WTC11 (cell line): Measurements from ENCODE around the gene FGFR2. TPM values are rescaled to one million over a fixed set of nuclear protein-coding genes. Genes with fewer than 3 reads are reported as not detected.
A peak's percentile ranks its signal among the peaks of the same experiment; 100 is the strongest.

ENCODE experiments used
- ATAC-seq: fragments of 200-7000 bp; cut with Tn5 transposase; 2 replicates; pipeline ENCODE4 v1.10.0; 2021; ENCODE audit warnings: mild to moderate bottlenecking, moderate library complexity
- CTCF ChIA-PET: fragments of 300-600 bp; sonication (Branson Sonifier 250); formaldehyde crosslinking; loops from one replicate; lab custom pipeline; 2021; ENCODE audit warnings: antibody characterized with exemption; lab: Charles Lee
- POLR2A ChIA-PET: fragments of 350-600 bp; sonication (Branson Sonifier 250); formaldehyde crosslinking; loops from one replicate; lab custom pipeline; 2021; ENCODE audit warnings: antibody characterized with exemption; lab: Charles Lee
- DNase-seq: peaks from one replicate; pipeline ENCODE4 v3.0.0; 2021; ENCODE audit warnings: low spot score
- H3K27ac Mint-ChIP-seq: 2 replicates; pipeline ENCODE4 v1.8.0; 2021; ENCODE audit warnings: mixed read lengths
- H3K27me3 Mint-ChIP-seq: 2 replicates; pipeline ENCODE4 v1.8.0; 2021; ENCODE audit warnings: low read depth, mild to moderate bottlenecking, moderate library complexity, mixed read lengths
- H3K36me3 Mint-ChIP-seq: 2 replicates; pipeline ENCODE4 v1.8.0; 2021; ENCODE audit warnings: mixed read lengths
- H3K4me1 Mint-ChIP-seq: 2 replicates; pipeline ENCODE4 v1.8.0; 2022; ENCODE audit warnings: mixed read lengths
- H3K4me3 Mint-ChIP-seq: 2 replicates; pipeline ENCODE4 v1.8.0; 2021; ENCODE audit warnings: mild to moderate bottlenecking, moderate library complexity, mixed read lengths
- H3K9me3 Mint-ChIP-seq: 2 replicates; pipeline ENCODE4 v1.8.0; 2021; ENCODE audit warnings: mixed read lengths
- CDX4 ChIP-seq: fragments of 250-450 bp; sonication (Bioruptor Pico); IDR thresholded peaks from 2 replicates; pipeline ENCODE4 v1.9.0; 2021; ENCODE audit warnings: moderate library complexity, mild to moderate bottlenecking, inconsistent platforms, borderline replicate concordance
- CREB1 ChIP-seq: sonication (generic); formaldehyde crosslinking; IDR thresholded peaks from 2 replicates; pipeline ENCODE4 v1.8.0; 2023; ENCODE audit warnings: mild to moderate bottlenecking, missing genetic modification reagents
- CTCF ChIP-seq: fragments of 200-600 bp; IDR thresholded peaks from 2 replicates; pipeline ENCODE4 v1.8.0; 2022; ENCODE audit warnings: antibody characterized with exemption
- ELF4 ChIP-seq: sonication (generic); formaldehyde crosslinking; IDR thresholded peaks from 2 replicates; pipeline ENCODE4 v1.8.1; 2022; ENCODE audit warnings: low read depth, mild to moderate bottlenecking, moderate library complexity, missing genetic modification reagents
- EMX1 ChIP-seq: fragments of 250-450 bp; sonication (Bioruptor Pico); IDR thresholded peaks from 2 replicates; pipeline ENCODE4 v1.8.0; 2021; ENCODE audit warnings: mild to moderate bottlenecking
- ESRRA ChIP-seq: sonication (generic); formaldehyde crosslinking; IDR thresholded peaks from 2 replicates; pipeline ENCODE4 v1.8.1; 2022; ENCODE audit warnings: mild to moderate bottlenecking, missing genetic modification reagents, borderline replicate concordance
- FOXJ3 ChIP-seq: sonication (generic); formaldehyde crosslinking; IDR thresholded peaks from 2 replicates; pipeline ENCODE4 v1.9.0; 2021; ENCODE audit warnings: missing genetic modification reagents, mild to moderate bottlenecking, borderline replicate concordance
- JAZF1 ChIP-seq: fragments of 250-450 bp; sonication (Bioruptor Pico); IDR thresholded peaks from 2 replicates; pipeline ENCODE4 v1.9.0; 2021; ENCODE audit warnings: moderate library complexity, mild to moderate bottlenecking, inconsistent platforms
- NR1H2 ChIP-seq: sonication (generic); formaldehyde crosslinking; IDR thresholded peaks from 2 replicates; pipeline ENCODE4 v1.9.0; 2021; ENCODE audit warnings: mild to moderate bottlenecking, moderate library complexity, missing genetic modification reagents
- OVOL2 ChIP-seq: fragments of 250-450 bp; sonication (Bioruptor Pico); IDR thresholded peaks from 2 replicates; pipeline ENCODE4 v1.9.0; 2021; ENCODE audit warnings: mild to moderate bottlenecking, borderline replicate concordance
- ZNF232 ChIP-seq: sonication (generic); formaldehyde crosslinking; IDR thresholded peaks from 2 replicates; pipeline ENCODE4 v1.8.0; 2022; ENCODE audit warnings: mild to moderate bottlenecking, missing genetic modification reagents
- ZNF317 ChIP-seq: sonication (generic); formaldehyde crosslinking; IDR thresholded peaks from 2 replicates; pipeline ENCODE4 v1.8.1; 2023; ENCODE audit warnings: low read depth, mild to moderate bottlenecking, moderate library complexity, missing genetic modification reagents, borderline replicate concordance
- ZNF532 ChIP-seq: fragments of 250-450 bp; sonication (Bioruptor Pico); IDR thresholded peaks from 2 replicates; pipeline ENCODE4 v1.9.0; 2021; ENCODE audit warnings: mild to moderate bottlenecking, borderline replicate concordance
- total RNA-seq: library from RNA; stranded (reverse); gene quantifications from 3 replicates; pipeline ENCODE4 v1.2.3, GENCODE V29; 2021
- TF ChIP-seq, protein P1 (sequence below): sonication (generic); formaldehyde crosslinking; IDR thresholded peaks from 2 replicates; pipeline ENCODE4 v1.8.0; 2022; ENCODE audit warnings: missing genetic modification reagents
- TF ChIP-seq, protein P2 (sequence below): sonication (generic); formaldehyde crosslinking; IDR thresholded peaks from 2 replicates; pipeline ENCODE4 v1.8.1; 2023; ENCODE audit warnings: mild to moderate bottlenecking, missing genetic modification reagents, moderate library complexity

FGFR2 gene
- total RNA-seq, 1 experiment from 2014 or later, result 95.0 TPM

DNA sequence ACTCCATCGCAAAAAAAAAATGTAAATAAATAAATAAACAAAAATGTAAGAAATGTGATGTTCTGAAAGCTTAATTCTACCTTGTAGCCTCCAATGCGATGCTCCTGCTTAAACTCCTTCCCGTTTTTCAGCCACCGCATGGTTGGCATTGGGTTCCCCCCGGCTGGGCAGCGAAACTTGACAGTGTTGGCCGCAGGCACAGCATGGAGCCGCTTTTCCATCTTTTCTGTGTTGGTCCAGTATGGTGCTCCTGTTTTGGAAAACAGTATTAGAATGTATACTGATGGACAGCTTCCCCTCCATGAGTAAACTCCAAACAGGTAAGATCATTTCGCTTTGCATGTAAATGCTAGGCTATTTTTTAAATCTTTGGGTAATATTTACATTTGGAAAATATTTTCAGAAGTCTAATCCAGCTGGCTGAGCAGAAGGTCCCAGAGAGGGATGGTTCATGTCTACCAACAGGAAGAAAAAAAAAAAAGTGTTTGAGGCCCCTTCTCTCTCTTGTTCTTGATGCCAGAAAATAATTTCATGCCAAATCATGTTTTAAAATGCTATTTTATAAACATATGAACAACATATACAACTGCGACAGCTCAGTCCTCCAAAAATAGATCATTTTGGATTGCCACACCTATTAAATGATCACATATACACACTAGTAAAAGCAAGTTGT is 46.9 kb downstream of the FGFR2 start:
- CTCF ChIA-PET, result no interaction called here
- Mint-ChIP-seq H3K36me3 (peaks cover 54% of the 10 kb centered on the region), H3K4me1 (peaks cover 66% of the 10 kb centered on the region), H3K27ac (no peak overlapping the region; the same call in 1 of the 2 replicates), H3K27me3 (no peaks in the 10 kb centered on the region), H3K4me3 (no peak overlapping the region), H3K9me3 (peaks cover 13% of the 10 kb centered on the region)
- POLR2A ChIA-PET, result no interaction called here
- DNase-seq (no peak), ATAC-seq (no peak)
- TF ChIP-seq ESRRA (CRISPR knock-in tag), result no peak
- TF ChIP-seq, protein P1, sequence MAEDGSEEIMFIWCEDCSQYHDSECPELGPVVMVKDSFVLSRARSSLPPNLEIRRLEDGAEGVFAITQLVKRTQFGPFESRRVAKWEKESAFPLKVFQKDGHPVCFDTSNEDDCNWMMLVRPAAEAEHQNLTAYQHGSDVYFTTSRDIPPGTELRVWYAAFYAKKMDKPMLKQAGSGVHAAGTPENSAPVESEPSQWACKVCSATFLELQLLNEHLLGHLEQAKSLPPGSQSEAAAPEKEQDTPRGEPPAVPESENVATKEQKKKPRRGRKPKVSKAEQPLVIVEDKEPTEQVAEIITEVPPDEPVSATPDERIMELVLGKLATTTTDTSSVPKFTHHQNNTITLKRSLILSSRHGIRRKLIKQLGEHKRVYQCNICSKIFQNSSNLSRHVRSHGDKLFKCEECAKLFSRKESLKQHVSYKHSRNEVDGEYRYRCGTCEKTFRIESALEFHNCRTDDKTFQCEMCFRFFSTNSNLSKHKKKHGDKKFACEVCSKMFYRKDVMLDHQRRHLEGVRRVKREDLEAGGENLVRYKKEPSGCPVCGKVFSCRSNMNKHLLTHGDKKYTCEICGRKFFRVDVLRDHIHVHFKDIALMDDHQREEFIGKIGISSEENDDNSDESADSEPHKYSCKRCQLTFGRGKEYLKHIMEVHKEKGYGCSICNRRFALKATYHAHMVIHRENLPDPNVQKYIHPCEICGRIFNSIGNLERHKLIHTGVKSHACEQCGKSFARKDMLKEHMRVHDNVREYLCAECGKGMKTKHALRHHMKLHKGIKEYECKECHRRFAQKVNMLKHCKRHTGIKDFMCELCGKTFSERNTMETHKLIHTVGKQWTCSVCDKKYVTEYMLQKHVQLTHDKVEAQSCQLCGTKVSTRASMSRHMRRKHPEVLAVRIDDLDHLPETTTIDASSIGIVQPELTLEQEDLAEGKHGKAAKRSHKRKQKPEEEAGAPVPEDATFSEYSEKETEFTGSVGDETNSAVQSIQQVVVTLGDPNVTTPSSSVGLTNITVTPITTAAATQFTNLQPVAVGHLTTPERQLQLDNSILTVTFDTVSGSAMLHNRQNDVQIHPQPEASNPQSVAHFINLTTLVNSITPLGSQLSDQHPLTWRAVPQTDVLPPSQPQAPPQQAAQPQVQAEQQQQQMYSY (CRISPR knock-in tag), result no peak

DNA sequence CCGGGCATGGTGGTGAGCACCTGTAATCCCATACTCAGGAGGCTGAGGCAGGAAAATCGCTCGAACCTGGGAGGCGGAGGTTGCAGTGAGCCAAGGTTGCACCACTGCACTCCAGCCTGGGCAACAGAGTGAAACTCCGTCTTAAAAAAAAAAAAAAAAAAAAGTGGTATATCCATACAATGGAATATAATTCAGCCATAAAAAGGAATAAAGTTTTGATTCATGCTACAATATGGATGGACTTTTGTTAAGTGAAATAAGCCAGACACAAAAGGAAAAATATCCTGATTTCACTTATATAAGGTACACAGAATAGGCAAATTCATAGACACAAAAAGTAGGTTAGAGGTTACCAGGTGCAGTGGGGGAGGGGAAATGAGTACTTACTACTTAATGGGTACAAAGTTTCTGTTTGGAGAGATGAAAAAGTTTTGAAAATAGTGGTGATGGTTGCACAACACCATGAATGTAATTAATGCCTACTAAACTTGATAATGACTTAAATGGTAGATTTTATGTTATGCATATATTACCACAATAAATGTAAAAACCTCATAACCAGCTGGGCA is 53.9 kb downstream of the FGFR2 start:
- H3K27me3 Mint-ChIP-seq, result no peaks in the 10 kb centered on the region
- H3K27ac Mint-ChIP-seq, result peak overlapping the region; percentile 97
- no peak for DNase-seq
- POLR2A ChIA-PET, result no interaction called here
- TF ChIP-seq FOXJ3 (no peak), CDX4 (CRISPR knock-in tag) (no peak), JAZF1 (CRISPR knock-in tag) (no peak), ZNF317 (no peak), EMX1 (CRISPR knock-in tag) (no peak), ZNF532 (CRISPR knock-in tag) (no peak), CREB1 (CRISPR knock-in tag) (no peak), ZNF232 (no peak), OVOL2 (CRISPR knock-in tag) (no peak), ELF4 (CRISPR knock-in tag) (no peak), NR1H2 (no peak), CTCF (no peak)
- TF ChIP-seq, protein P2, sequence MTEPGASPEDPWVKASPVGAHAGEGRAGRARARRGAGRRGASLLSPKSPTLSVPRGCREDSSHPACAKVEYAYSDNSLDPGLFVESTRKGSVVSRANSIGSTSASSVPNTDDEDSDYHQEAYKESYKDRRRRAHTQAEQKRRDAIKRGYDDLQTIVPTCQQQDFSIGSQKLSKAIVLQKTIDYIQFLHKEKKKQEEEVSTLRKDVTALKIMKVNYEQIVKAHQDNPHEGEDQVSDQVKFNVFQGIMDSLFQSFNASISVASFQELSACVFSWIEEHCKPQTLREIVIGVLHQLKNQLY (CRISPR knock-in tag), result no peak
- H3K4me3 Mint-ChIP-seq, result no peak overlapping the region
- H3K9me3 Mint-ChIP-seq, result peaks cover 10% of the 10 kb centered on the region
- H3K36me3 Mint-ChIP-seq, result peaks cover 60% of the 10 kb centered on the region
- peaks cover 90% of the 10 kb centered on the region for H3K4me1 Mint-ChIP-seq
- CTCF ChIA-PET, result no interaction called here
- no peak for ATAC-seq
